GM10248 (cell line): ENCODE data around the gene USP5.

Source experiments
- CTCF ChIA-PET: fragments of 300-600 bp; sonication (Branson Sonifier 250); formaldehyde crosslinking; extraction: SDS; loops from one replicate; lab custom pipeline; 2021; ENCODE audit warnings: antibody characterized with exemption; lab: Yijun Ruan, JAX
- POLR2A ChIA-PET: fragments of 350-650 bp; sonication (Branson Sonifier 250); formaldehyde crosslinking; extraction: SDS; loops from one replicate; lab custom pipeline; 2020; ENCODE audit warnings: antibody characterized with exemption; lab: Yijun Ruan, JAX
- DNase-seq: peaks from one replicate; pipeline ENCODE4 v3.0.0; 2012; ENCODE audit errors: extremely low spot score
- CTCF ChIP-seq: IDR thresholded peaks from 2 replicates; pipeline ENCODE4 v1.5.1; 2012; ENCODE audit warnings: mild to moderate bottlenecking, low read depth; ENCODE audit errors: extremely low read depth, missing control alignments, control extremely low read depth

The USP5 gene

DNA sequence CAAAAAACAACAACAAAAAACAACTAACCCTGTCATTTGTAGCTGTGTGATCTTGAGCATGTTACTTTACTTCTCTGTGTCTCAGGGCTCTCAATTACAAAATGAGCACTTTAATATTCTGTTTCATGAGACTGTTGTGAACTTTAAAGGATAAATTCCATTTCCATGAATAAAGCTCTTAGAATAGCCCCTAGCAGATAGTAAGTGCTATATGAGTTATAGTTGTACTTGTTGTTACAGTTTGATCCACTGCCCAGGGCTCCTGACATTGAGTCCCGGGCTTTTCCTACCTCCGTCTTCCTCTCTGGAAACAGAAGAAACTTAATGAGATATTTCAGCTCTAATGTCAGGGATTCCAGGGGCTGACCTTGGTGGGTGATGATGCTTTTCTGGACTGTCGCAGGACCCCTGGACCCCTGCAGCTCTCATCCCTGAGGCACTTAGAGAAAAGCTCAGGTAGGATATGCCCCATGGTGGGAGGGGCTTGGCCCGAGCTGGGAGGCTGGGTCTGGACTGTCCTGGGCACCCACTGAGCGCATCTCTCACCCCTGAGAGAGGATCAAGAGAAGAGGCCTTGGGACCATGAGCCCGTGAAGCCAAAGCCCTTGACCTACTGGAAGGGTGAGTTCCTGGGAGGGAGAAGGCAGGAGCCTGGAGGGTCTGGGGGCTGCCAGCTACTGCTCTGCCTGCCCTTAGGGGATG is 18.6 kb upstream of the USP5 start:
- POLR2A ChIA-PET = interaction anchor here (0.5 kb wide), 1 partner anchor 72 kb away, joined by 3 read pairs; no protein-coding TSS in a partner anchor
- CTCF ChIA-PET = interaction anchor here (0.9 to 5.7 kb wide), 13 partner anchors 9 to 275 kb away, joined by 3 to 46 read pairs (median 7); partner anchors contain the start of genes C1RL, CDCA3, LAG3 and MLF2
- no peak for DNase-seq
- TF ChIP-seq CTCF = no peak

DNA sequence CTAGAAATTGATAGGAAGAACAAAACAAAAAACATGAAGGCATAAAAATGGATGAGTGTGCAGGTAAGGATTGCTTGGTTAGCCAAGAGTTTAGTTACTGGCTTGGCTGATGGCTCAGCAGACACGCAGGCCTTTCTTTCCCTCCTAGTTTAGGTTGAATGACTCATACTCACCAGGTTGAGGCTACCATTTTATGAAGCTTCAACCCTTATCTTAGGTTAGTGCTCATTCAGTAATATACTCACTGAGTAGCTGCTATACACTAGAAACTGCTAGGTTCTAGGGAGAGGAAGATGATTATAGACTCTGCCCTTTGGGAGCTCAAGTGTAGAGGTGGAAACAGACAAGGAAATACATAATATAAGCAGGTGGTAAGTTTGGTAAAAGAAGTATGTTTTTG is 17.7 kb upstream of the USP5 start:
- DNase-seq = no peak
- POLR2A ChIA-PET = interaction anchor here (0.8 kb wide), 1 partner anchor 17 kb away, joined by 5 read pairs; the partner anchor contains the start of gene CDCA3
- TF ChIP-seq CTCF = no peak
- CTCF ChIA-PET = interaction anchor here (0.7 to 5.7 kb wide), 26 partner anchors 10 to 141 kb away, joined by 3 to 46 read pairs (median 4); partner anchors contain the start of genes CD4, CDCA3, GPR162 and LAG3

GRCh38 chr12:6834873-6835272 is 17.1 kb upstream of the USP5 start:
- CTCF ChIA-PET = interaction anchor here (0.7 to 5.7 kb wide), 27 partner anchors 8 to 142 kb away, joined by 3 to 46 read pairs (median 4); partner anchors contain the start of genes CD4, CDCA3, GPR162 and LAG3
- POLR2A ChIA-PET = interaction anchor here (0.8 kb wide), 1 partner anchor 16 kb away, joined by 5 read pairs; the partner anchor contains the start of gene CDCA3
- DNase-seq = no peak
- no peak for TF ChIP-seq CTCF

DNA sequence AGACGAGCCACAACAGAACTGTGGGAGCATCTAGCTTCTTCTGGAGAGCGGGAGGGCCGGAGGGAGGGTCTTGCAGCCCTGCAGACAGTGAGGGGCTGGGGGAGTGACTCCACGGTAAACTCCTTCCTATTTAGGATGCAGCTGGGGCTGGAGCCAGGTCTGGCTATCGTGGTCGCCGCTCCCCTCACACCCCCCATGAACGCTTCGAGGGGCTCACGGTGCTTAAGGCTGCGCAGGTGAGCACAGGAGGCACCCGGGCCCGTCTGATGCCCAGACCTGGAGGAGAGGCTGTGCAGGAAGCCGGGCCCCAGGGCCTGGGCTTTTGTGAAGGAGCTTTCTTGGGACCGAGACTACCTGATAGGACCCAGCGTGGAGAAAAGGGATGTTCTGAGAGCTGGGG is 15.1 kb upstream of the USP5 start:
- CTCF ChIA-PET = interaction anchor here (0.9 to 5.7 kb wide), 14 partner anchors 8 to 298 kb away, joined by 3 to 46 read pairs (median 6); partner anchors contain the start of genes CDCA3, COPS7A, MLF2 and PTMS
- TF ChIP-seq CTCF = no peak
- DNase-seq = no peak
- POLR2A ChIA-PET = interaction anchor here (0.6 to 1.7 kb wide), 2 partner anchors 30 to 126 kb away, joined by 4 to 14 read pairs; partner anchors contain the start of gene TPI1

DNA sequence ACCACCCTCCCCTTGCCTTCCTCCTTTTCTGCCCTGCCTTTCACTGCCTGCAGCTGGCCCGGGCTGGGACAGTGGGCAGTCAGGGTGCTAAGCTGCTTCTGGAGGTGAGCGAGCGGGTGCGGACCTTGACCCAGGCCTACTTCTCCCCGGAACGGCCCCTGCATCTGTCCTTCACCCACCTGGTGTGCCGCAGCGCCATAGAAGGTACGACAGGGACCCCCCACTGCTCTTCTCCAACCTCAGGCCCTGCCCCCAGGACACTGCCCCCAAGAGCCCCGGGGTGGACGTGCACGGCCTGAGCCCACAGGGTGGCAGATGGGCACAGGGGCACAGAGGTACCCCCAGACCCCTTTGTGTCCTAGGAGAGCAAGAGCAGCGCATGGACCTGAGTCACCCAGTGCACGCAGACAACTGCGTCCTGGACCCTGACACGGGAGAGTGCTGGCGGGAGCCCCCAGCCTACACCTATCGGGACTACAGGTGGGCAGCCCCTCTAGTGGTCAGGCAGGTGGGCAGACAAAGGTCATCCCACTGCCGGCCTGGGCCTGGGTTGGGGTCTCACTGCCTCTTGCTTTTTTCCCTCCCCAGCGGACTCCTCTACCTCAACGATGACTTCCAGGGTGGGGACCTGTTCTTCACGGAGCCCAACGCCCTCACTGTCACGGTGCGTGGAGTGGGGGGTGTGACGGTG is 14.4 kb upstream of the USP5 start:
- no peak for TF ChIP-seq CTCF
- ChIA-PET CTCF (interaction anchor here (1.1 to 5.7 kb wide), 9 partner anchors 9 to 299 kb away, joined by 3 to 46 read pairs (median 7); partner anchors contain the start of genes CDCA3, MLF2, TPI1 and USP5), POLR2A (interaction anchor here (1.7 kb wide), 1 partner anchor 30 kb away, joined by 14 read pairs; the partner anchor contains the start of gene TPI1)
- DNase-seq = no peak

DNA sequence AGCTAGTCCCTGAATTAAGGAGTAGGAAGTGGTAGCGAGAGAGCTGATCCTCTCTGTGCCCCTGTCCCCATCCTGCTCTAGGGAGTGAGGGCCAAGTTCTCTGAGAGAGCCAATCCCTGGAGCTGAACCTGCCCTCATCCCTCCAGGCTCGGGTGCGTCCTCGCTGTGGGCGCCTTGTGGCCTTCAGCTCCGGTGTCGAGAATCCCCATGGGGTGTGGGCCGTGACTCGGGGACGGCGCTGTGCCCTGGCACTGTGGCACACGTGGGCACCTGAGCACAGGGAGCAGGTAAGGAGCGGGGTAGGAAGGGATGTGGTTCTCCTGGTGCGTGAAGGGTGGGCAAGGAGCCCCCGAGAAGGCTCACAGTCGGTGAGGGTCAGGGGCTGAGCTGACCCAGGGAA is 13.1 kb upstream of the USP5 start:
- no peak for TF ChIP-seq CTCF
- ChIA-PET POLR2A (interaction anchor here (1.4 to 1.9 kb wide), 2 partner anchors 12 to 29 kb away, joined by 6 read pairs; partner anchors contain the start of genes CDCA3 and TPI1), CTCF (interaction anchor here (0.8 to 6.3 kb wide), 5 partner anchors 10 to 106 kb away, joined by 3 to 41 read pairs (median 3); partner anchors contain the start of genes GPR162 and MLF2)
- DNase-seq = no peak
